GM23248 (cell line): ENCODE results near the gene CGNL1.

ENCODE experiments used
- EZH2 ChIP-seq: fragments of 200-600 bp; sonication (generic); IDR thresholded peaks from 2 replicates; pipeline ENCODE4 v1.6.1; 2018; ENCODE audit warnings: antibody characterized with exemption, mild to moderate bottlenecking; ENCODE audit not compliant: insufficient read depth, poor library complexity, severe bottlenecking
- EZH2phosphoT487 ChIP-seq: fragments of 200-600 bp; sonication (generic); IDR thresholded peaks from 2 replicates; pipeline ENCODE4 v1.6.1; 2018; ENCODE audit warnings: antibody characterized with exemption, moderate library complexity, mild to moderate bottlenecking, low read depth; ENCODE audit not compliant: insufficient read depth

- TF ChIP-seq EZH2 (no peak), EZH2phosphoT487 (no peak)
These were observed 21.7 kb upstream of the CGNL1 start for GRCh38 chr15:57354436-57355123.
